GM21737 (cell line): ENCODE results near the gene PCDHGA10.
A peak's percentile ranks its signal among the peaks of the same experiment; 100 is the strongest.
"Not testable (repeated sequence)": the region's sequence is repeated elsewhere in the genome, so short reads cannot be mapped to it uniquely, and the experiment has no call there.

ENCODE experiments used
- ATAC-seq: cut with Tn5 transposase; IDR thresholded peaks from one replicate; pipeline ENCODE4 v1.9.1; 2021; ENCODE audit warnings: mild to moderate bottlenecking, moderate library complexity; ENCODE audit not compliant: unreplicated experiment

Gene PCDHGA10

GRCh38 chr5:141412854-141413539 is at the start of gene PCDHGA10:
PCDHGA10 (plus strand) TSS chr5:141412987; CDS start chr5:141413176, 189 bp downstream.
- peak; percentile 62 for ATAC-seq

GRCh38 chr5:141363952-141364660 is 48.7 kb upstream of the PCDHGA10 start, which contains the start of gene PCDHGA5:
PCDHGA5 (plus strand) TSS chr5:141364162; CDS start chr5:141364331, 169 bp downstream.
- no peak for ATAC-seq

- ATAC-seq = no peak
Measured at GRCh38 chr5:141366016-141366896, 46.5 kb upstream of the PCDHGA10 start.

GRCh38 chr5:141369994-141370848 is 42.6 kb upstream of the PCDHGA10 start, which contains the start of gene PCDHGB3:
PCDHGB3 (plus strand) TSS chr5:141370242; CDS start chr5:141370395, 153 bp downstream.
- peak; percentile 69 for ATAC-seq

- no peak for ATAC-seq
Measured at GRCh38 chr5:141371572-141372475, 41.0 kb upstream of the PCDHGA10 start.

GRCh38 chr5:141373673-141374317 is 39.0 kb upstream of the PCDHGA10 start, which contains the start of gene PCDHGA6:
PCDHGA6 (plus strand) TSS chr5:141373891; CDS start chr5:141374084, 193 bp downstream.
- no peak for ATAC-seq

GRCh38 chr5:141374627-141375026 is 38.2 kb upstream of the PCDHGA10 start:
- ATAC-seq = no peak

- not testable (repeated sequence) for ATAC-seq
Measured at GRCh38 chr5:141375444-141376155, 37.2 kb upstream of the PCDHGA10 start.

GRCh38 chr5:141382469-141383294 is 30.1 kb upstream of the PCDHGA10 start, which contains the start of gene PCDHGA7:
PCDHGA7 (plus strand) TSS chr5:141382742; CDS start chr5:141382900, 158 bp downstream.
- ATAC-seq = no peak

- ATAC-seq = no peak
Measured at GRCh38 chr5:141383345-141383744, 29.4 kb upstream of the PCDHGA10 start.

GRCh38 chr5:141384471-141385267 is 28.1 kb upstream of the PCDHGA10 start:
- ATAC-seq = no peak

GRCh38 chr5:141387557-141388311 is 25.1 kb upstream of the PCDHGA10 start, which contains the start of gene PCDHGB4:
PCDHGB4 (plus strand) TSS chr5:141387698; CDS start chr5:141387885, 187 bp downstream.
- not testable (repeated sequence) for ATAC-seq

GRCh38 chr5:141388661-141389060 is 24.1 kb upstream of the PCDHGA10 start:
- no peak for ATAC-seq

- ATAC-seq = no peak
Measured at GRCh38 chr5:141389153-141390042, 23.4 kb upstream of the PCDHGA10 start.
